Measurements from ENCODE around the gene CCND1.

Gene CCND1

DNA sequence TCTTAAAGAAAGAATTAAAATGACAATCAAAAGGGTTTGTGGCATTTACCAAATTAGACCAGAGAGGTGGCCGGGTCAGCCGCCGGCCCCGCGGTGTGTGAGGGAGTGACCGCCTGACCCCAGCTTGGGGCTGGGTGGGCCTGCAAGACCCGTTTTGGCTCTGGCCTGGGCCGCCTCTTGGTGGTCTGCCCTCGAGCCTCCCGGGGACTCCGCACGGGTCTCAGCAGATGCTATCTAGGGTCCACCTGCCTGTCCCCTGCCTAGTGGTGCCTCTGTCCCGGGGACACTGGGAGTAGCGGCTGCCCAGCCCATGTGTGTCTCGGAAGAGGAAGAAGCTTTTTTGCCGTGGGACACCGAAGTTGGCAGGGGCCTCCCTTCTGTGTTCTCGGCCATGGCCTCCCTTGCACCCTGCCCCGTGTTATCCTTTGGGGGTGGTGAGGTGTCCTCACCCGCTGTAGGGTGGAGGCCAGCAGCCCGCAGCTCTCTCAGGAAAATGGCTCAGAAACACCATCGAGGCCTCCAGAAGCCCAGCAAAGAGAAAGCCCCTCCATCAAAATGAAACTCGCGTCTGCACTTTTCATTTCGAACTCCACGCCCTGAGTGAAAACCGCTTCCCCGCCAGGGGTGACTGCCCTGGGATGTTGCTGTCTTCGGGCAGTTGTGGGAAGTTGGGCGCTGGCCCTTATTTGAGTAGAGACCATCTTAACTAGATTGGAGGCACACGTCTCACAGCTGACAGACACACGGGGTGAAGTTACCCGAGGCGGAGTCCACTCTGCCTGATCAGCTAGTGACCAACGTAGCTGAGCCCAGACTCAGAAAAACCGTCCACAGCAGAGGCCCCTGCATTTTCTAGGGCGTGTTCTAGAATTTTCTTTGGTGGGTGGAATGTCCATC is 8.0 kb downstream of the CCND1 start:
- no peak for DNase-seq
- TF ChIP-seq POLR2A (IDR thresholded peaks at IDR 0.05; ENCODE audit: low read length) (no peak), GATA1 (IDR thresholded peaks at IDR 0.05; ENCODE audit: low read depth, low read length) (no peak)

DNA sequence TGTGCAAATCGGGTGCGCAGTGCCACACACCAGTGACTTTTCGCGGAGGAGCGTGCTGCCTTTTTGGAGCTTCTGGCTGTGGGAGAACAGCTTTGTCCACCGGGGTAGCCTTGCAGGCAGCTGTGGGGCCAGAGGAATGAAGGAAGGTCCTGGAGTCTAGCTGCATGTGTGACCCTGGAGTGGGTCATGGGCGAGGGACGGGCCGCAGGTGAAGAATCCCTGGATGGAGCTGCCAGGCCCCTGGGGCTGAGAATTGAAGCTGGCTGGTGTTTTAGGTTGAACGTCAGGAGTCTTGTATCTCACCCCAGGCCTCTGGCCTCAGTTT is 8.6 kb downstream of the CCND1 start:
- no peak for DNase-seq
- no peak for TF ChIP-seq GATA1 (IDR thresholded peaks at IDR 0.05; ENCODE audit: low read depth, low read length)
- no peak for TF ChIP-seq POLR2A (IDR thresholded peaks at IDR 0.05; ENCODE audit: low read length)

DNA sequence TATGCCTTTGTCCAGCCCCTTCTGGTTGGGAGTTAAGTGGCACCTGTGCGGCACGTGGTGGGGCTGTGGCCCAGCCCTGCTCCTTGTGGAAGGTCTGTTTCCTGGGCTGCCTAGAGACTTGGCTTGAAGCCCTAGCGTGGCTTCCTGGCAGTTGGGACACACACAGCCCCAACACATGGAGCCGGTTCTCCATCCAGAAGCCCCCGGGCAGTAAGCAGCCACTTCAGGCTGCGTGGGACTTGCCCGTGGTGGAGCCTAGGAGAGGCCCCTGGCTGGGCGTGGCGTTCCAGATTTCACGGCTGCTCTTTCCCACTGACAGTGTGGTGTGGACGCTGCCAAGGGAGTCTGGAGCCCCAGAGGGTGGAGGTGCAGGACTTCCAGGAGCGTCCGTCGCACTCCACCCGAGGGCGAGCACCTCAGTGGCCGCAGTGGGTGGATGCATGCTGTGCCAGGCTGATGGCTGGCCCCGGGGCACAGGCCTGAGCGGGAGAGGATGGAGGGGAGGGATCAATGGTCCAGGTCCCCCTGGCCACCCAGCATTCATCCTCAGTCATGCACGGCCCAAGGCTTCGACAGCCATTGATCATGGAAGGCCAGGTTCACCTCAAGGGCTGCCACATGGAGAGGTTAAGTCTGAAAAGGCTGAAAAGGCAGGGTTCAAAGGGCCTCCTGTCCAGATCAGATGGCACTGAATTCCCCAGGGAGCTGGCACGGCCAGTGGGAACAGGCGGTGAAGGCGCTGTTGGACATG is 9.3 kb downstream of the CCND1 start:
- no peak for DNase-seq
- TF ChIP-seq POLR2A (IDR thresholded peaks at IDR 0.05; ENCODE audit: low read length) (no peak), GATA1 (IDR thresholded peaks at IDR 0.05; ENCODE audit: low read depth, low read length) (no peak)

DNA sequence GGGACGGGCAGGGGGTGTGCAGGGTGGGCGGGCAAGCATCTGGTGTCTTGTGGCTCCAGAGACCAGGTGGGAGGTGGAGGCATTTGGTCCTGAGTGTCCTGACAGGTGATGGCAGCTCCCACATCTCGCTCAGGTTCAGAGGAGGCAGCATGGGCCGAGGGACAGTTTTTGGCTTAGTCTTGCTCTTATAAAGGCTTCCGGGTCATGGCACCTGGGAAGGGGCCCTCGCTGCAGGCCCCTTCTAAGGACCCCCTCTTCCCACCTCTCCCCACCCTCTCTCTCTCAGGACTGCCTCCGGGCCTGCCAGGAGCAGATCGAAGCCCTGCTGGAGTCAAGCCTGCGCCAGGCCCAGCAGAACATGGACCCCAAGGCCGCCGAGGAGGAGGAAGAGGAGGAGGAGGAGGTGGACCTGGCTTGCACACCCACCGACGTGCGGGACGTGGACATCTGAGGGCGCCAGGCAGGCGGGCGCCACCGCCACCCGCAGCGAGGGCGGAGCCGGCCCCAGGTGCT is 9.9 kb downstream of the CCND1 start:
- TF ChIP-seq POLR2A (IDR thresholded peaks at IDR 0.05; ENCODE audit: low read length) (no peak), GATA1 (IDR thresholded peaks at IDR 0.05; ENCODE audit: low read depth, low read length) (no peak)
- DNase-seq, result no peak

DNA sequence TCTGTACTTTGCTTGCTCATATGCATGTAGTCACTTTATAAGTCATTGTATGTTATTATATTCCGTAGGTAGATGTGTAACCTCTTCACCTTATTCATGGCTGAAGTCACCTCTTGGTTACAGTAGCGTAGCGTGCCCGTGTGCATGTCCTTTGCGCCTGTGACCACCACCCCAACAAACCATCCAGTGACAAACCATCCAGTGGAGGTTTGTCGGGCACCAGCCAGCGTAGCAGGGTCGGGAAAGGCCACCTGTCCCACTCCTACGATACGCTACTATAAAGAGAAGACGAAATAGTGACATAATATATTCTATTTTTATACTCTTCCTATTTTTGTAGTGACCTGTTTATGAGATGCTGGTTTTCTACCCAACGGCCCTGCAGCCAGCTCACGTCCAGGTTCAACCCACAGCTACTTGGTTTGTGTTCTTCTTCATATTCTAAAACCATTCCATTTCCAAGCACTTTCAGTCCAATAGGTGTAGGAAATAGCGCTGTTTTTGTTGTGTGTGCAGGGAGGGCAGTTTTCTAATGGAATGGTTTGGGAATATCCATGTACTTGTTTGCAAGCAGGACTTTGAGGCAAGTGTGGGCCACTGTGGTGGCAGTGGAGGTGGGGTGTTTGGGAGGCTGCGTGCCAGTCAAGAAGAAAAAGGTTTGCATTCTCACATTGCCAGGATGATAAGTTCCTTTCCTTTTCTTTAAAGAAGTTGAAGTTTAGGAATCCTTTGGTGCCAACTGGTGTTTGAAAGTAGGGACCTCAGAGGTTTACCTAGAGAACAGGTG is 11.1 kb downstream of the CCND1 start:
- TF ChIP-seq GATA1 (IDR thresholded peaks at IDR 0.05; ENCODE audit: low read depth, low read length) (no peak), POLR2A (IDR thresholded peaks at IDR 0.05; ENCODE audit: low read length) (no peak)
- no peak for DNase-seq

DNA sequence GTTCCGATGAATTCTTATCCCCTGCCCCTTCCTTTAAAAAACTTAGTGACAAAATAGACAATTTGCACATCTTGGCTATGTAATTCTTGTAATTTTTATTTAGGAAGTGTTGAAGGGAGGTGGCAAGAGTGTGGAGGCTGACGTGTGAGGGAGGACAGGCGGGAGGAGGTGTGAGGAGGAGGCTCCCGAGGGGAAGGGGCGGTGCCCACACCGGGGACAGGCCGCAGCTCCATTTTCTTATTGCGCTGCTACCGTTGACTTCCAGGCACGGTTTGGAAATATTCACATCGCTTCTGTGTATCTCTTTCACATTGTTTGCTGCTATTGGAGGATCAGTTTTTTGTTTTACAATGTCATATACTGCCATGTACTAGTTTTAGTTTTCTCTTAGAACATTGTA is 12.0 kb downstream of the CCND1 start:
- no peak for TF ChIP-seq GATA1 (IDR thresholded peaks at IDR 0.05; ENCODE audit: low read depth, low read length)
- no peak for TF ChIP-seq POLR2A (IDR thresholded peaks at IDR 0.05; ENCODE audit: low read length)
- no peak for DNase-seq

DNA sequence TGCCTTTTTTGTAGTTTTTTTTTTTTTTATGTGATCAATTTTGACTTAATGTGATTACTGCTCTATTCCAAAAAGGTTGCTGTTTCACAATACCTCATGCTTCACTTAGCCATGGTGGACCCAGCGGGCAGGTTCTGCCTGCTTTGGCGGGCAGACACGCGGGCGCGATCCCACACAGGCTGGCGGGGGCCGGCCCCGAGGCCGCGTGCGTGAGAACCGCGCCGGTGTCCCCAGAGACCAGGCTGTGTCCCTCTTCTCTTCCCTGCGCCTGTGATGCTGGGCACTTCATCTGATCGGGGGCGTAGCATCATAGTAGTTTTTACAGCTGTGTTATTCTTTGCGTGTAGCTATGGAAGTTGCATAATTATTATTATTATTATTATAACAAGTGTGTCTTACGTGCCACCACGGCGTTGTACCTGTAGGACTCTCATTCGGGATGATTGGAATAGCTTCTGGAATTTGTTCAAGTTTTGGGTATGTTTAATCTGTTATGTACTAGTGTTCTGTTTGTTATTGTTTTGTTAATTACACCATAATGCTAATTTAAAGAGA is 12.5 kb downstream of the CCND1 start:
- no peak for DNase-seq
- TF ChIP-seq GATA1 (IDR thresholded peaks at IDR 0.05; ENCODE audit: low read depth, low read length), result no peak
- no peak for TF ChIP-seq POLR2A (IDR thresholded peaks at IDR 0.05; ENCODE audit: low read length)

DNA sequence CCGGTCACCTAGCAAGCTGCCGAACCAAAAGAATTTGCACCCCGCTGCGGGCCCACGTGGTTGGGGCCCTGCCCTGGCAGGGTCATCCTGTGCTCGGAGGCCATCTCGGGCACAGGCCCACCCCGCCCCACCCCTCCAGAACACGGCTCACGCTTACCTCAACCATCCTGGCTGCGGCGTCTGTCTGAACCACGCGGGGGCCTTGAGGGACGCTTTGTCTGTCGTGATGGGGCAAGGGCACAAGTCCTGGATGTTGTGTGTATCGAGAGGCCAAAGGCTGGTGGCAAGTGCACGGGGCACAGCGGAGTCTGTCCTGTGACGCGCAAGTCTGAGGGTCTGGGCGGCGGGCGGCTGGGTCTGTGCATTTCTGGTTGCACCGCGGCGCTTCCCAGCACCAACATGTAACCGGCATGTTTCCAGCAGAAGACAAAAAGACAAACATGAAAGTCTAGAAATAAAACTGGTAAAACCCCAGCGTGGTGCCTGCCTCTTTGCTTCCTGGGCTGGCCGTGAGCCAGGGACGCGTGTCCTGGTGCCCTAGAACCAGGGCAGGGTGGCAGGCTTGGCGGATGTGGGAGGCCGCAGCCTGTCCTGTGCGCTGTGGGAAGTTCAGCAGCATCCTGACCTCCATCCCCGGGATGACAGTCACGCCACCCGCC is 13.2 kb downstream of the CCND1 start:
- DNase-seq, result no peak
- TF ChIP-seq GATA1 (IDR thresholded peaks at IDR 0.05; ENCODE audit: low read depth, low read length) (no peak), POLR2A (IDR thresholded peaks at IDR 0.05; ENCODE audit: low read length) (no peak)

DNA sequence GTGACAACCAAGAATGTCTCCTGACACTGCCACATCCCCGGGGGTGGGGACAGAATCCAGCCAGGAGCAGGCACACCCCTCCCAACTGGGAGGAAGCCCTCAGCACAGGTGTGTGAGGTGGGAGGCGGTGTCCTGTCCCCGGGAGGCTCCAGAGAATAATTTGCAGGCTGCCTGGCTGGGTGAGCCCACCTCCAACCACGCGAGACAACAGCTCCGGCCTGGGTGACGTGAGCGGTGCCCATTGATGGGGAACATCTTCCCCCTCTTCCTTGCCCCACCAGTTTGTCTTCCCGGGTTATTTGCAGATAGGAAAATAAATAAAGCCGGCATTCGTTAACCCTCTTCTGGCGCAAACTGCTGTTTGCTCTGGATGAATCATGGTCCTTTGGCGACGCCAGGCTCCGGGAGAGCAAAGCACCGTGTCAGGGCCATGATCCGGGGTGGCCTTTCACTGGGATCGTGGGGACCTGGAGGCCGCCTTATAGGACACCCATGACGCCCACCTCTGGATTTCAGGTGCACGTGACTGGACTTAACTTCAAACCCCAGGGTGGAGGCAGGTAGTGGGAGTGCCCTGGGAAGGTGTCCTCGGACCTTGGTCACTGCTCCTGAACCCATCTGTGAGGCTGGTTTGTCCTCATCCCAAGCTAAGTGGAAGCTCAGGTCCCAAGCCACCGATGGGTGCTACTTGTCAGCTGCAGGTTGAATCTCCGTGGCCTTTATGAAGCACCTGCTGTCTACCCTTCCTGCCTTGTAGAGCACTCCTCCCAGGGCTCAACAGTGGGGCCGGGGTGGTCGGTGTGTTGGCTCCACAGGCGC is 13.9 kb downstream of the CCND1 start:
- TF ChIP-seq POLR2A (IDR thresholded peaks at IDR 0.05; ENCODE audit: low read length) (no peak), GATA1 (IDR thresholded peaks at IDR 0.05; ENCODE audit: low read depth, low read length) (no peak)
- DNase-seq, result no peak

DNA sequence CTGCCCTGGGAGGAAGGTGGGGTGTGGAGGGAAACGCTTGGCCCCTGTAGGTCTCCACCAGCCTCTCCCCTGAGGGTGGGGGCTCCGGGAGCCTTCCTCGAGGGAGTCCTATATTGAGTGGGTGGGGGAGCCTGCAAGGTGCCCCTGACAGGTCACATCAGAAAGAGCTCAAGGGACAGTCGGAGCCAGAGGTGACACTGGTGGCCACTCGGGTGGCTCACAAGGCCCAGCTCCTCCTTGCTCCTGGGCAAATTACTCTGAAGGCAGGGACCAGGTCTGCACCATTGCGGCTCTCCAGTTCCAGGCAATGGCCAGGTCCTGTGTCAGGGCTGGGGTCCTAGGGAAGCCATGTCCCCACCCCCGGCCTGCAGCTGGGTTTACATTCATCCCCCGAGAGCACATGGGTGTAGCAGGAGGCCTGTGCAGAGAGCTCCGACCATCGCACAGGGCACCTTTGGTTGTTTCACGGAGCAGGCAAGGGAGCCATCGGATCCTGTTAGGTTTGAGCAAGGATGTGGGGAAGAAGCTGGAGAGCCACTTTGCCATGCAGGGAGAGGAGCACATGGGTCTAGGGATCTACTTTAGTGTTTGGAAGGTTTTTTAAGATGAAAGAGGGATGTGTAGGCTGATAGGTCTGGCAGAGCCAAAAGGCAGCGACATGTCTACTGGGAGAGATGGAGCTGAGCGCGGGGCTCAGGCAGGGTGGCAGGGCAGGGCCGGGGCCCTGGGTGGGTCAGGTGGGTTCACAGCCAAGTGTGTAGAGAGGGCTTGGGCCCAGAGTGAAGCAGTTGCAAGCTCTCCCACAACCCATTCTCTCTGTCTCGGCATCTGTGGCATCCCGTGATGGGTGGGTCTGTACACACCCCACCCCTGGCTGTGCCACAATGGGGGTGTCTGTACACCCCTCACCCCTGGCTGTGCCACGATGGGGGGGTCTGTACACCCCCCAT is 14.8 kb downstream of the CCND1 start:
- DNase-seq, result no peak
- no peak for TF ChIP-seq GATA1 (IDR thresholded peaks at IDR 0.05; ENCODE audit: low read depth, low read length)
- no peak for TF ChIP-seq POLR2A (IDR thresholded peaks at IDR 0.05; ENCODE audit: low read length)

All from erythroblast (primary cell).